ENCODE data around the gene GRN. TPM values are rescaled to one million over a fixed set of nuclear protein-coding genes. Genes with fewer than 3 reads are reported as not detected.

GRN gene
- total and polyA plus RNA-seq, 2 of the 13 experiments (the other 11 are each of a cell fraction or from before 2014, with no cell fraction given): 86.6 to 143 TPM

DNA sequence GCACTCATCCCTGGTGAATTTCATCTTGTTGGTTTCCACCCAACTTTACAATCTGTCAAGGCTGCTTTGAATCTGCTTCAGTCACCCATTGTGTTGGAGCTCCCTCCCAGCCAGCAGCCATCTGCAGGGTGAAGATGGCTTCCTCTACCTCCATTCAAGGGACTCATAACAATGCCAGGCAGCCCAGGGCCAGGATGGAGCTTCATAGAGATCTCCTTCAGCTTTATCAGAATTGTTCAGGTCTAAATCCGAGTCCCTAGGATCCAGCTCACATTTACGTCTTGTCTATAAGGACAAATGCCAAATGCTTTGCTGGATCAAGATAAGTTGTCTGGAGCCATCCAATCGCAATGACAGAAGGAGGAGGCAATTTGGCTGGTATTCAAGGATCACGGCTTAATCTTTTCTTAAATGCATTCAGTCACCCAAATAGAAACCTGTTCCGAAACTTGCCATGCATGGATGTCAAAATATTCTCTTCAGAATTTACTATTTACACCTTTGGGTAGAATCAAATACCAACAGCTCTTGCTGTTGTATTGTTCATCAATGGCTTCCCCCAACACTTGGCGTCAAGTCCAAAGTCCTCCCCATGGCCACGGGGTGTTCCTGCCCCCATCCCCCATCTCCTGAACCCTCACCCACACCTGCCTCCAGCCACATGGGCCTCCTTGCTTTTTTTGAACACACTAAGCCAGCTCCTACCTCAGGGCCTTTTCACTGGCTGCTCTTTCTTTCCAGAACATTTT, 22.3 kb downstream of the GRN start (continued):
- TF ChIP-seq, protein P1, sequence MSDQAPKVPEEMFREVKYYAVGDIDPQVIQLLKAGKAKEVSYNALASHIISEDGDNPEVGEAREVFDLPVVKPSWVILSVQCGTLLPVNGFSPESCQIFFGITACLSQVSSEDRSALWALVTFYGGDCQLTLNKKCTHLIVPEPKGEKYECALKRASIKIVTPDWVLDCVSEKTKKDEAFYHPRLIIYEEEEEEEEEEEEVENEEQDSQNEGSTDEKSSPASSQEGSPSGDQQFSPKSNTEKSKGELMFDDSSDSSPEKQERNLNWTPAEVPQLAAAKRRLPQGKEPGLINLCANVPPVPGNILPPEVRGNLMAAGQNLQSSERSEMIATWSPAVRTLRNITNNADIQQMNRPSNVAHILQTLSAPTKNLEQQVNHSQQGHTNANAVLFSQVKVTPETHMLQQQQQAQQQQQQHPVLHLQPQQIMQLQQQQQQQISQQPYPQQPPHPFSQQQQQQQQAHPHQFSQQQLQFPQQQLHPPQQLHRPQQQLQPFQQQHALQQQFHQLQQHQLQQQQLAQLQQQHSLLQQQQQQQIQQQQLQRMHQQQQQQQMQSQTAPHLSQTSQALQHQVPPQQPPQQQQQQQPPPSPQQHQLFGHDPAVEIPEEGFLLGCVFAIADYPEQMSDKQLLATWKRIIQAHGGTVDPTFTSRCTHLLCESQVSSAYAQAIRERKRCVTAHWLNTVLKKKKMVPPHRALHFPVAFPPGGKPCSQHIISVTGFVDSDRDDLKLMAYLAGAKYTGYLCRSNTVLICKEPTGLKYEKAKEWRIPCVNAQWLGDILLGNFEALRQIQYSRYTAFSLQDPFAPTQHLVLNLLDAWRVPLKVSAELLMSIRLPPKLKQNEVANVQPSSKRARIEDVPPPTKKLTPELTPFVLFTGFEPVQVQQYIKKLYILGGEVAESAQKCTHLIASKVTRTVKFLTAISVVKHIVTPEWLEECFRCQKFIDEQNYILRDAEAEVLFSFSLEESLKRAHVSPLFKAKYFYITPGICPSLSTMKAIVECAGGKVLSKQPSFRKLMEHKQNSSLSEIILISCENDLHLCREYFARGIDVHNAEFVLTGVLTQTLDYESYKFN (CRISPR knock-in tag; conservative IDR thresholded peaks at IDR 0.05): 0 out of 2 replicates have a peak, but pooled peaks have one; percentile 16
- no peak for TF ChIP-seq KLF16 (CRISPR knock-in tag; IDR thresholded peaks at IDR 0.05)
- no peak for TF ChIP-seq DNMT3B (CRISPR knock-in tag; conservative IDR thresholded peaks at IDR 0.05)
- peak; percentile 41; the same call in 1 of the 2 replicates for TF ChIP-seq HNF4A (CRISPR knock-in tag; IDR thresholded peaks at IDR 0.05)
- peak; percentile 66; the same call in 1 of the 2 replicates for TF ChIP-seq KDM1A (CRISPR knock-in tag; IDR thresholded peaks at IDR 0.05)
- TF ChIP-seq ZMYM3 (CRISPR knock-in tag; IDR thresholded peaks at IDR 0.05): peak; percentile 49; the same call in 1 of the 2 replicates
- TF ChIP-seq, protein P2, sequence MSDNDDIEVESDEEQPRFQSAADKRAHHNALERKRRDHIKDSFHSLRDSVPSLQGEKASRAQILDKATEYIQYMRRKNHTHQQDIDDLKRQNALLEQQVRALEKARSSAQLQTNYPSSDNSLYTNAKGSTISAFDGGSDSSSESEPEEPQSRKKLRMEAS (IDR thresholded peaks at IDR 0.05): 0 out of 2 replicates have a peak, but pooled peaks have one; percentile 21
- no peak for TF ChIP-seq HNRNPLL (IDR thresholded peaks at IDR 0.05; ENCODE audit: low read depth, low read length, poor library complexity, severe bottlenecking)
- TF ChIP-seq SAP130 (CRISPR knock-in tag; IDR thresholded peaks at IDR 0.05; ENCODE audit: low read depth): 0 out of 2 replicates have a peak, but pooled peaks have one; percentile 15
- TF ChIP-seq CCAR2 (optimal IDR thresholded peaks at IDR 0.05; ENCODE audit: low read depth, low read length): no peak
